SIG-M5 treated with dmso at 0.1 percent for 504 hours (cell line): ENCODE data around the gene ABCA9.

Experiments
- DNase-seq: peaks from one replicate; lab custom pipeline; 2025; ENCODE audit not compliant: unreplicated experiment; lab: John Stamatoyannopoulos, UW

The ABCA9 gene

DNA sequence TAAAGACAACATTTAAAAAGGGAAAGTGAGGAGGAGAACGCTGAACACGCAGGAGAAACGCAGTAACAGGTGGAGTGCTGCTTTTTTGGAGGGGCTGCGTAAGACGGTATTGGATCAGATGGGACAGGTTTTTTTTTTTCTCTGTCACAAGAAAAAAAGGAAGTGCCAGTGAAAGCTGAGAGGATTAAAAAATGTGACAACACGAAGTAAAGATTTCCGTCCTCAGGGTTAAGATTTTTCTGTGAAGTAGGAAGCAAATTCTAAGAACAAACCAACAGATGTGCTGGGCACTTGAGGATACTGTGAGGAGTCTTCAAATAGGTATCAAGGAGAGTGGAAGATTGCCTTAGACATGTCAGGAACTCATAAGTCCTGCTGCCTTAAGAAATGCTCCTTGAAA lies 5.8 kb upstream of the ABCA9 start:
- peak; percentile 61 for DNase-seq

GRCh38 chr17:69065113-69065512 lies 4.4 kb upstream of the ABCA9 start:
- DNase-seq: no peak

- peak; percentile 28 for DNase-seq
Observed at GRCh38 chr17:69064476-69064875, 3.7 kb upstream of the ABCA9 start.

DNA sequence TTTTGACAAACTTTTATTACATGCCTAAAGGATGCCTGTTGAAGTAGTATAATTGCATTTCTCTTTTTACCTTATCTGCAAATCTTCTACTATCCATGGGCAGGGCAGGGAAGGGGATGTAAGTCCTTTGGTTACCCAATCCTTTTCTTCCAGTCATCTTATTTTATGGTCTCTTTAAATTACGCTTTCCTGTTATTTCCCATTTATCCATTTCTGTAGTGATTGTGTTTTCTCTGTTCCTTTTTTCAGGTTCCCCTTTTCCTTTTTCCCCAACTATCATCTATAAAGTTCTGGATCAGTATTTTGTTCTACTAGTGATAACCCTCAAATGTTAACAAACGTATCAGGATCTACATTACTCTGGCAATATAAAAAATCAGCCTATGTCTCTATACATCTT lies 3.3 kb upstream of the ABCA9 start:
- peak; percentile 55 for DNase-seq

DNA sequence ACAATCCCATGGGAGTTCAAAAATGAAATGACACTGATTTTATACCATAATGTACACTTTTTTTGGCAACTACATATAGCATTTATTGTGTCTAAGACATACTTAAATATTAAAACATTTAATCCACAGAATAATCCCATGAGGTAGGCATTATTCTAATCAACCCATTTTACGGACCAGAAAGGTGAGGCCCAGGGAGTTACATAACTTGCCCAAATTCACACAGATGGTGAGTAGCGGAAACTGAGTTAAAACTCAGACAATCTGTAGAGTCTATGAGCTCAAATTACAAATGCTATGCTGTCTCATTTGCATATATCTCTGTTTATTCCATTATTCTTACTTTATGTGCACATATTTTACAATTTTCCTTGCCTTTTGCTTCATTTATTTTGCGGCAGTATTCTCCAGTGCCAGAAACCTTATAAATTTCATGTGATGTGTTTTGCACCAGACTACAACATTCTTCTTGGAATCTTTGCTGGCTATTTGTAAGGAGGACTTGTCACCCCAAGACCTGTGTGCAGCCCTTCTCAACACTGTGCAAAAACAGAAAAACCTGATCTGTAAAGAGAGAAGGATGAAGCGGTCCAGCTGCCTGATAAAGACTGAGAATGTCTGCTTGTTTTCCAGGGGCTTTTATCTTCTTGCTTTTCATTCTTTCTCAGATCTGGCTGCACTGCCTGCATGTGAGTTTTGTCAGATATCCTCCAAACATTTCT lies 2.3 kb upstream of the ABCA9 start:
- no peak for DNase-seq

- DNase-seq: no peak
Observed at GRCh38 chr17:69061721-69062556, 1.2 kb upstream of the ABCA9 start.

- DNase-seq: no peak
Observed at GRCh38 chr17:69059458-69060175, 1.1 kb downstream of the ABCA9 start.

- peak; percentile 21 for DNase-seq
Observed at GRCh38 chr17:69058165-69058564, 2.6 kb downstream of the ABCA9 start.

DNA sequence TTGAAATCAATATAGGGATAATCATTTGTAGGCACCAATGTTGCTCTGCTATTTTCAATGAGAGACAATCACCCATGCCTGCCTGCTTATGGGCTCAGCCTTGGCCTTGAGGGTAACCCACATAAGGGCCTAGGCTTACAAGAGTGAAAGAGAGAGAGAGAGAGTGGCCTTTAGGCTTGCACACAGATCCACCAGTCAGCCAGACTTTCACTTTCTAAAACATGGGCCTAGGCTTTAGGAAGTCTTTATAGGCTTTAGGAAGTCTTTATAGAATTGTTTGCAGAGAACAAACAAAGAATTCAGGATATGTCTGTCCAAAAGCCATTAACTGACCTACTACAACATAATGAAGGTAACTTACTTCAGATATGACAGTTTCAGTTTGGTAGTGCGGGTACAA lies 3.4 kb downstream of the ABCA9 start:
- no peak for DNase-seq

GRCh38 chr17:69056179-69056823 lies 4.4 kb downstream of the ABCA9 start:
- DNase-seq: no peak

DNA sequence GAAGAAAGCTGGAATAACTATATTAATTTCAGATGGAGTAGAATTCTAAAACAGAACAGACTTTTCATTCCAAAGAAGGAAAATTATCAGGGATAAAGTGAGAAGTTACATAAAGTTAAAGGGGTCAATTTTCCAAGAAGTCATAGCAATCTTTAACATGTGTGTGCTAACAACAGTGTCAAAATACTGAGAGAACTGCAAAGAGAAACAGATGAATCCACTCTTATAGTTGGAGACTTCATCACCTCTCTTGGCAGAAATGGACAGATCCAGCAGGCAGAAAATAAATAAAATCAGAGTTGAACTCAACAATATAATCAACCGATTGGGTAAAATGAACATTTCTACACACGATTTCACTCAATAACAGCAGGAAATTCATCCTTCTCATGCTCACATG lies 5.4 kb downstream of the ABCA9 start:
- DNase-seq: no peak

- DNase-seq: peak; percentile 56
Observed at GRCh38 chr17:69050999-69051775, 9.5 kb downstream of the ABCA9 start.

GRCh38 chr17:69048634-69049033 lies 12.1 kb downstream of the ABCA9 start:
- DNase-seq: no peak

GRCh38 chr17:69047368-69048263 lies 13.1 kb downstream of the ABCA9 start:
- DNase-seq: peak; percentile 95

DNA sequence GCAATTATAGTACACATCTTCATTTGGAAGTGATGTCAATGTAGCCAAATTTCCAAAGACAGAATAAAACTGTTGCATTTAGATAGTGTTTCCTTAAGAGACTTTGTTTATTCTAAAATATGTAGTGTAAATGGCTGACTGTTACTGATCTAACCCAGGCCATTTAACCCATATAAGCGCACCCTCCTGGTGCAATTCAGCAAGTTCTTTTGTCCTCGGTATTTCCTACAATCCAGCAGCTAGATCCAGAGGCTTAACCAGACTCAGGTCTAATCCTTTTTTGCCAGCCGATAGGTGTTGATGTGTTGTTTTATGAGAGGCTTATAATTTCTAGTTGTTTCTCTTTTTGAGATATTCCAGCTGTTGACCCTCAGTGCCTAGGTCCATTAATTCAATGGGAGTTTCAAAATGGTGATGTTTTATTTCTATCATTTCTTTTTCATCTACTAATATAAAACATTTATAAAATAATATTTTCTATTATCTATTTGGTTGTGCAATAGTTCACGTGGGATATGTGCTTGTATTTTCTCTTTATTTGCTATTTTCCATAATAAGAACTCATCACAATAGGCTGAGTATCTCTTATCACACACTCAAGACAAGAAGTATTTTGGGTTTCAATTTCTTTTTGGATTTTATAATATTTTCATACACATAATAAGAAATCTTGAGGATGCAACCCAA lies 14.5 kb downstream of the ABCA9 start:
- DNase-seq: no peak

DNA sequence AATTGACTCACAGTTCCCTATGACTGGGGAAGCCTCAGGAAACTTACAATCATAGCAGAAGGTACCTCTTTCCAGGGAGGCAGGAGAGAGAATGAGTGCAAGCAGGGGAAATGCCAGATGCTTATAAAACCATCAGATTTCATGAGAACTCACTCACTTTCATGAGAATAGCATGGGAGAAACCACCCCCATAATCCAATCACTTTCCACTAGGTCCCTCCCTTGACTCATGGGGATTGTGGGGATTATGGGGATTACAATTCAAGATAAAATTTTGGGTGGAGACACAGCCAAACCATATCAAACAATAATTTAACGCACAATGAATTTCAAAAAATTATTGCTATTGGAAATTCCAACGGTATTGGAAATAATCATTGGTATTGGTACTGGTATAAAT lies 15.1 kb downstream of the ABCA9 start:
- no peak for DNase-seq

- DNase-seq: no peak
Observed at GRCh38 chr17:69044371-69044770, 16.4 kb downstream of the ABCA9 start.

- no peak for DNase-seq
Observed at GRCh38 chr17:69043098-69043734, 17.5 kb downstream of the ABCA9 start.
